ENCODE measurements around the gene GATA3. TPM values are rescaled to one million over a fixed set of nuclear protein-coding genes. Genes with fewer than 3 reads are reported as not detected.

Gene GATA3
- polyA plus RNA-seq, 1 donor from 2014 or later: not detected

DNA sequence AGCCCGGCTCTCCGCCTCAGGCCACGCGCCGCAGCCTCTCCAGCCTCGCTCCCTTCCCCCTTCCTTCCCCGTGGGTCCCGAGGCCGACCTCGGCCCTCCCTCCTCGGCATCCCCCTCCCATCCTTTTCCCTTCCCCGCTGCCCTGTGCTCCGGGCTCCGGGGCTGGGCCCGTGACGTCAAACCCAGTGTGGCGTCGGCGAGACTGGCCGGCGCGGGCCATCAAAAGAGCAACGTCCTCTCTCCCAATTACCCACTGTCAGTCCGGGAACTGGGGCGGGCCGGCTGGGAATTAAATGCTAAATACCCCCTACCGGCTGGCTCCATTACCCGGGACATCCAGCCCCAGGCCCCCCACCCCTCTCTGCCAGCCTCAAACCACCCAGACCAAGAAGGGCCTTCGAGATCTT, 2.6 kb upstream of the GATA3 start:
- Histone ChIP-seq H3K79me2 (replicated peaks; ENCODE audit: insufficient read depth, low read length) (no peaks in the 10 kb centered on the region), H4K20me1 (ENCODE audit: insufficient read depth) (no peaks in the 10 kb centered on the region), H3K27me3 (ENCODE audit: insufficient read depth, low read depth, low read length) (peaks cover 99% of the 10 kb centered on the region), H3K36me3 (ENCODE audit: insufficient read depth, low read length) (no peaks in the 10 kb centered on the region), H3K9me2 (ENCODE audit: insufficient read depth, low read length) (no peaks in the 10 kb centered on the region), H3K27ac (ENCODE audit: low read length) (no peak overlapping the region), H3K9me3 (ENCODE audit: low read length) (no peaks in the 10 kb centered on the region), H3K9ac (ENCODE audit: low read length) (no peak overlapping the region), H3F3A (ENCODE audit: insufficient read depth, low read length, poor library complexity, severe bottlenecking) (no peaks in the 10 kb centered on the region), H3K4me3 (ENCODE audit: low read length) (no peak overlapping the region), H3K4me2 (ENCODE audit: low read length) (no peak overlapping the region), H2AFZ (ENCODE audit: low read depth, low read length) (no peak overlapping the region)
- TF ChIP-seq, protein P1, sequence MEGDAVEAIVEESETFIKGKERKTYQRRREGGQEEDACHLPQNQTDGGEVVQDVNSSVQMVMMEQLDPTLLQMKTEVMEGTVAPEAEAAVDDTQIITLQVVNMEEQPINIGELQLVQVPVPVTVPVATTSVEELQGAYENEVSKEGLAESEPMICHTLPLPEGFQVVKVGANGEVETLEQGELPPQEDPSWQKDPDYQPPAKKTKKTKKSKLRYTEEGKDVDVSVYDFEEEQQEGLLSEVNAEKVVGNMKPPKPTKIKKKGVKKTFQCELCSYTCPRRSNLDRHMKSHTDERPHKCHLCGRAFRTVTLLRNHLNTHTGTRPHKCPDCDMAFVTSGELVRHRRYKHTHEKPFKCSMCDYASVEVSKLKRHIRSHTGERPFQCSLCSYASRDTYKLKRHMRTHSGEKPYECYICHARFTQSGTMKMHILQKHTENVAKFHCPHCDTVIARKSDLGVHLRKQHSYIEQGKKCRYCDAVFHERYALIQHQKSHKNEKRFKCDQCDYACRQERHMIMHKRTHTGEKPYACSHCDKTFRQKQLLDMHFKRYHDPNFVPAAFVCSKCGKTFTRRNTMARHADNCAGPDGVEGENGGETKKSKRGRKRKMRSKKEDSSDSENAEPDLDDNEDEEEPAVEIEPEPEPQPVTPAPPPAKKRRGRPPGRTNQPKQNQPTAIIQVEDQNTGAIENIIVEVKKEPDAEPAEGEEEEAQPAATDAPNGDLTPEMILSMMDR (IDR thresholded peaks at IDR 0.05; ENCODE audit: poor library complexity, severe bottlenecking): no peak
- TF ChIP-seq MXI1 (conservative IDR thresholded peaks at IDR 0.05; ENCODE audit: poor library complexity, severe bottlenecking): no peak

DNA sequence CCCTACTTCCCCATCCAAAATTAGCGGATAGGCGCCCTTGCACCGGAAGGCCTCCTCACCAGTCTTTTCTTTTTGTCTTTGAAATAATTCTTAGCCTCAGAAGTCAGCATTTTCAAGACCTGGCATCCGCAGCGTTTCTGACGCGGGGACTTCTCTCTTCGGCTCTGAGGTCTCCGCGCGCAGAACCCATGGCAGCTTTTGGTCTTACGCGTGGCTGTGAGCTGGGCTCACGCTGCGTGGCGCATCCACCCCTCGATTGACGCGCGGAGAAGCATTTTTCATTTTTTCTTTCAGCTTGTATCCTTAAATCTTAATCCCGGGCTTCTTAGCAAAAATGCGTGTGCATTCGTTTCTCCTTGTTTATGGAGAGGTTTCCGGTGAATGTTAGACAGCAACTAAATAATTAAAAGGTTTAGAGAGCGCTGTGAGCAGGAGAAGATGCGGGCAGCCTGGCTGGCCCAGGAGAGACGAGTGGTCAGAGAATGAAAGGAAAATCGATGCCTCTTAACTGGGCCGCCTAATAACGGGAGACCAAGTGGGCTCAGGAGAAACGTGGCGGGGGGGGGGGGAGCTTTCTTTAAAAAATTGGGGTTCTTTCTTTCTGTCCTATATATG, 2.0 kb upstream of the GATA3 start:
- Histone ChIP-seq H3K9ac (ENCODE audit: low read length) (no peak overlapping the region), H3K36me3 (ENCODE audit: insufficient read depth, low read length) (no peaks in the 10 kb centered on the region), H3K79me2 (replicated peaks; ENCODE audit: insufficient read depth, low read length) (no peaks in the 10 kb centered on the region), H2AFZ (ENCODE audit: low read depth, low read length) (no peak overlapping the region), H3K27me3 (ENCODE audit: insufficient read depth, low read depth, low read length) (peaks cover 99% of the 10 kb centered on the region), H3K4me3 (ENCODE audit: low read length) (no peak overlapping the region), H3K9me3 (ENCODE audit: low read length) (no peaks in the 10 kb centered on the region), H3K27ac (ENCODE audit: low read length) (no peak overlapping the region), H3K4me2 (ENCODE audit: low read length) (no peak overlapping the region), H3K9me2 (ENCODE audit: insufficient read depth, low read length) (no peaks in the 10 kb centered on the region), H3F3A (ENCODE audit: insufficient read depth, low read length, poor library complexity, severe bottlenecking) (no peaks in the 10 kb centered on the region), H4K20me1 (ENCODE audit: insufficient read depth) (no peaks in the 10 kb centered on the region)
- no peak for TF ChIP-seq EP300 (conservative IDR thresholded peaks at IDR 0.05; ENCODE audit: poor library complexity, severe bottlenecking)
- TF ChIP-seq EZH2 (IDR thresholded peaks at IDR 0.05; ENCODE audit: borderline replicate concordance, insufficient read depth, low read length, poor library complexity, severe bottlenecking): peak; percentile 51
- peak; percentile 78 for TF ChIP-seq POLR2AphosphoS5 (IDR thresholded peaks at IDR 0.05)
- no peak for TF ChIP-seq TAF1 (IDR thresholded peaks at IDR 0.05; ENCODE audit: low read depth)
- TF ChIP-seq MXI1 (conservative IDR thresholded peaks at IDR 0.05; ENCODE audit: poor library complexity, severe bottlenecking): no peak
- TF ChIP-seq SMC3 (conservative IDR thresholded peaks at IDR 0.05; ENCODE audit: poor library complexity): no peak
- TF ChIP-seq, protein P1 (IDR thresholded peaks at IDR 0.05; ENCODE audit: poor library complexity, severe bottlenecking): no peak
- TF ChIP-seq RAD21 (conservative IDR thresholded peaks at IDR 0.05): no peak
- TF ChIP-seq, protein P2, sequence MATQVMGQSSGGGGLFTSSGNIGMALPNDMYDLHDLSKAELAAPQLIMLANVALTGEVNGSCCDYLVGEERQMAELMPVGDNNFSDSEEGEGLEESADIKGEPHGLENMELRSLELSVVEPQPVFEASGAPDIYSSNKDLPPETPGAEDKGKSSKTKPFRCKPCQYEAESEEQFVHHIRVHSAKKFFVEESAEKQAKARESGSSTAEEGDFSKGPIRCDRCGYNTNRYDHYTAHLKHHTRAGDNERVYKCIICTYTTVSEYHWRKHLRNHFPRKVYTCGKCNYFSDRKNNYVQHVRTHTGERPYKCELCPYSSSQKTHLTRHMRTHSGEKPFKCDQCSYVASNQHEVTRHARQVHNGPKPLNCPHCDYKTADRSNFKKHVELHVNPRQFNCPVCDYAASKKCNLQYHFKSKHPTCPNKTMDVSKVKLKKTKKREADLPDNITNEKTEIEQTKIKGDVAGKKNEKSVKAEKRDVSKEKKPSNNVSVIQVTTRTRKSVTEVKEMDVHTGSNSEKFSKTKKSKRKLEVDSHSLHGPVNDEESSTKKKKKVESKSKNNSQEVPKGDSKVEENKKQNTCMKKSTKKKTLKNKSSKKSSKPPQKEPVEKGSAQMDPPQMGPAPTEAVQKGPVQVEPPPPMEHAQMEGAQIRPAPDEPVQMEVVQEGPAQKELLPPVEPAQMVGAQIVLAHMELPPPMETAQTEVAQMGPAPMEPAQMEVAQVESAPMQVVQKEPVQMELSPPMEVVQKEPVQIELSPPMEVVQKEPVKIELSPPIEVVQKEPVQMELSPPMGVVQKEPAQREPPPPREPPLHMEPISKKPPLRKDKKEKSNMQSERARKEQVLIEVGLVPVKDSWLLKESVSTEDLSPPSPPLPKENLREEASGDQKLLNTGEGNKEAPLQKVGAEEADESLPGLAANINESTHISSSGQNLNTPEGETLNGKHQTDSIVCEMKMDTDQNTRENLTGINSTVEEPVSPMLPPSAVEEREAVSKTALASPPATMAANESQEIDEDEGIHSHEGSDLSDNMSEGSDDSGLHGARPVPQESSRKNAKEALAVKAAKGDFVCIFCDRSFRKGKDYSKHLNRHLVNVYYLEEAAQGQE (IDR thresholded peaks at IDR 0.05; ENCODE audit: borderline replicate concordance): no peak

All from neural cell (in vitro differentiated cells).